ENCODE results near the gene VWA2. TPM values are rescaled to one million over a fixed set of nuclear protein-coding genes. Genes with fewer than 3 reads are reported as not detected.

Gene VWA2
- total and polyA plus RNA-seq, 2 of the 4 experiments (the other 2 are of a cell fraction), result not detected

- no TSS peak for BruUV-seq (replicated peaks)
- Histone ChIP-seq H3K9ac (ENCODE audit: low read depth, low read length) (no peak overlapping the region), H2BK5ac (ENCODE audit: low read depth, low read length, poor library complexity, severe bottlenecking) (no peak overlapping the region), H3K4me3 (ENCODE audit: insufficient read depth, low read depth, low read length) (no peak overlapping the region), H4K20me1 (ENCODE audit: insufficient read depth, low read length) (no peaks in the 10 kb centered on the region), H2BK120ac (ENCODE audit: low read depth, low read length) (no peak overlapping the region), H2AK9ac (replicated peaks; ENCODE audit: low read depth, low read length, poor library complexity) (no peak overlapping the region), H2AK5ac (ENCODE audit: low read depth, low read length) (no peak overlapping the region), H3K18ac (ENCODE audit: low read depth, low read length) (no peak overlapping the region), H4K5ac (ENCODE audit: low read depth, low read length) (no peak overlapping the region), H3K56ac (ENCODE audit: extremely low read depth, insufficient read depth, low read length) (no peak overlapping the region), H3K4me1 (ENCODE audit: control insufficient read depth, insufficient read depth, low read length) (no peaks in the 10 kb centered on the region), H3K23ac (ENCODE audit: low read depth, low read length) (no peak overlapping the region), H3K9me3 (ENCODE audit: control insufficient read depth, insufficient read depth, low read length) (no peaks in the 10 kb centered on the region), H3K4me2 (ENCODE audit: low read depth, low read length) (no peak overlapping the region), H3K27me3 (ENCODE audit: control insufficient read depth, insufficient read depth, low read length) (peaks cover 58% of the 10 kb centered on the region), H2BK15ac (ENCODE audit: low read depth, low read length) (no peak overlapping the region), H3K9me1 (ENCODE audit: insufficient read depth, low read length) (no peaks in the 10 kb centered on the region), H2BK20ac (ENCODE audit: low read depth, low read length) (no peak overlapping the region), H2AFZ (replicated peaks; ENCODE audit: low read length, poor library complexity) (no peak overlapping the region), H3K14ac (replicated peaks; ENCODE audit: low read depth, low read length) (no peak overlapping the region), H4K8ac (ENCODE audit: low read depth in 2 of 2, low read length in 2 of 2) (no peak overlapping the region), H3K36me3 (ENCODE audit: control insufficient read depth, insufficient read depth, low read length) (no peaks in the 10 kb centered on the region), H3K4ac (ENCODE audit: low read depth, low read length) (no peak overlapping the region), H4K91ac (ENCODE audit: insufficient read depth, low read depth, low read length) (no peak overlapping the region), H3K27ac (ENCODE audit: insufficient read depth, low read length) (no peak overlapping the region), H3K79me1 (ENCODE audit: low read depth in 1 of 2, low read length in 2 of 2) (no peaks in the 10 kb centered on the region)
- DNase-seq, result no peak
- CTCF ChIA-PET, result no interaction called here
- intact Hi-C loops (cut with micrococcal nuclease) (no loop called here), dilution Hi-C loops (cut with HindIII; ENCODE audit: low sequenced_read_pairs, unreplicated experiment) (no loop called here), in situ Hi-C loops (cut with MboI; ENCODE audit: low sequenced_read_pairs) (no loop called here)
- no peak for TF ChIP-seq FOS (IDR thresholded peaks at IDR 0.05; ENCODE audit: low read depth, low read length)
- no CpG with 5 or more reads among the region's 5 CpGs for WGBS, 2 experiments (ENCODE audit: extremely low coverage in 2 of 2, insufficient read length in 1 of 2)
- no peak for ATAC-seq (ENCODE audit: low read depth)
- POLR2A ChIA-PET (ENCODE audit: unreplicated experiment), result no interaction called here
Measured at GRCh38 chr10:114281461-114281860, 42.4 kb downstream of the VWA2 start.
